ENCODE results near the gene PRPF40A. TPM values are rescaled to one million over a fixed set of nuclear protein-coding genes. Genes with fewer than 3 reads are reported as not detected.
"Not testable (repeated sequence)": the region's sequence is repeated elsewhere in the genome, so short reads cannot be mapped to it uniquely, and the experiment has no call there.

The PRPF40A gene
- total and polyA plus RNA-seq, 9 of the 15 experiments (the other 6 are each of a cell fraction or from before 2014, with no cell fraction given): 168 to 304 (median 264) TPM

- H3K79me2 ChIP-seq (ENCODE audit: control insufficient read depth, insufficient read depth, low read length); H3K27ac ChIP-seq (ENCODE audit: extremely low read depth, low read depth, low read length); H3K27me3 ChIP-seq (ENCODE audit: control insufficient read depth in 2 of 2, insufficient read depth in 2 of 2, low read length in 2 of 2); H3K9me3 ChIP-seq (replicated peaks; ENCODE audit: control insufficient read depth, insufficient read depth, low read depth, low read length); H3K4me1 ChIP-seq (replicated peaks in 1 of 2; ENCODE audit: control insufficient read depth in 2 of 2, insufficient read depth in 2 of 2, low read length in 2 of 2); H2AFZ ChIP-seq (ENCODE audit: low read depth, low read length); H3K9me1 ChIP-seq (ENCODE audit: control insufficient read depth, insufficient read depth, low read length); BruUV-seq (replicated peaks); H3K4me3 ChIP-seq; DNase-seq (ENCODE audit: extremely low read depth in 1 of 4, low spot score in 3 of 4); POLR2A ChIA-PET; H4K20me1 ChIP-seq (replicated peaks; ENCODE audit: control insufficient read depth, insufficient read depth, low read length); H3K9ac ChIP-seq (ENCODE audit: insufficient read depth in 1 of 2, low read depth in 2 of 2, low read length in 2 of 2); H3K4me2 ChIP-seq (ENCODE audit: insufficient read depth, low read length); FAIRE-seq; ATAC-seq; in situ Hi-C loops (cut with MboI): not testable (repeated sequence)
- WGBS (ENCODE audit: insufficient coverage, low coverage, missing lambda C conversion rate): 96% methylated on average over 4 of the region's 4 CpGs
- H3K36me3 ChIP-seq (ENCODE audit: control insufficient read depth, insufficient read depth, low read length): peaks cover 68% of the 10 kb centered on the region; the same call in 2 of the 3 replicates
- CTCF ChIA-PET (ENCODE audit: low intra/inter-chr PET ratio): interaction anchor here (0.6 kb wide), 1 partner anchor 11 kb away, joined by 3 read pairs; no protein-coding TSS in a partner anchor
- intact Hi-C loops (cut with micrococcal nuclease): loop anchor here (10.0 kb wide), 1 partner anchor 713 kb away; no protein-coding TSS in a partner anchor
Observed at GRCh38 chr2:152747751-152748150, 30.5 kb upstream of the PRPF40A start.

GRCh38 chr2:152743002-152743401 is 25.7 kb upstream of the PRPF40A start:
- no peaks in the 10 kb centered on the region for H3K9me1 ChIP-seq (ENCODE audit: control insufficient read depth, insufficient read depth, low read length)
- H3K36me3 ChIP-seq (ENCODE audit: control insufficient read depth, insufficient read depth, low read length): peaks cover 69% of the 10 kb centered on the region
- in situ Hi-C loops (cut with MboI): no loop called here
- ChIA-PET POLR2A (interaction anchor here (2.0 kb wide), 1 partner anchor 25 kb away, joined by 5 read pairs; the partner anchor contains the start of genes ARL6IP6 and PRPF40A), CTCF (ENCODE audit: low intra/inter-chr PET ratio) (interaction anchor here (0.6 kb wide), 1 partner anchor 553 kb away, joined by 3 read pairs; no protein-coding TSS in a partner anchor)
- intact Hi-C loops (cut with micrococcal nuclease): loop anchor here (5.0 to 10.0 kb wide), 3 partner anchors 544 to 774 kb away; no protein-coding TSS in a partner anchor
- H3K9me3 ChIP-seq (replicated peaks; ENCODE audit: control insufficient read depth, insufficient read depth, low read depth, low read length): no peaks in the 10 kb centered on the region
- peak; percentile 71 for ATAC-seq
- no peak overlapping the region for H3K9ac ChIP-seq (ENCODE audit: insufficient read depth in 1 of 2, low read depth in 2 of 2, low read length in 2 of 2)
- H3K27me3 ChIP-seq (ENCODE audit: control insufficient read depth in 2 of 2, insufficient read depth in 2 of 2, low read length in 2 of 2): no peaks in the 10 kb centered on the region
- no peak overlapping the region for H3K27ac ChIP-seq (ENCODE audit: extremely low read depth, low read depth, low read length)
- H3K4me1 ChIP-seq (replicated peaks in 1 of 2; ENCODE audit: control insufficient read depth in 2 of 2, insufficient read depth in 2 of 2, low read length in 2 of 2): no peaks in the 10 kb centered on the region; a peak in 2 of 5 replicates
- H2AFZ ChIP-seq (ENCODE audit: low read depth, low read length): no peak overlapping the region
- peaks cover 3% of the 10 kb centered on the region; the same call in 1 of the 3 replicates for H3K79me2 ChIP-seq (ENCODE audit: control insufficient read depth, insufficient read depth, low read length)
- TF ChIP-seq CTCF (IDR thresholded peaks at IDR 0.05 in 2 of 3, conservative IDR thresholded peaks at IDR 0.05 in 1 of 3; ENCODE audit: insufficient read depth in 2 of 3, low read depth in 1 of 3, low read length in 3 of 3): peak in 2 of 3 experiments; percentile 28 to 47; a peak in 4 of 6 replicates
- no peak for TF ChIP-seq XRCC5 (IDR thresholded peaks at IDR 0.05; ENCODE audit: low read depth, low read length)
- peak; percentile 15 to 33 (median 22) for DNase-seq (ENCODE audit: extremely low read depth in 1 of 4, low spot score in 3 of 4)
- no peaks in the 10 kb centered on the region for H4K20me1 ChIP-seq (replicated peaks; ENCODE audit: control insufficient read depth, insufficient read depth, low read length)
- H3K4me3 ChIP-seq: no peak overlapping the region
- BruUV-seq (replicated peaks): no TSS peak
- 60% methylated on average over 3 of the region's 3 CpGs for WGBS (ENCODE audit: insufficient coverage, low coverage, missing lambda C conversion rate)
- H3K4me2 ChIP-seq (ENCODE audit: insufficient read depth, low read length): no peak overlapping the region
- FAIRE-seq: peak; percentile 29
